C4-2B (cell line): ENCODE measurements around the gene CPHXL.

Source experiments
- H3K27ac ChIP-seq: fragments of 450-650 bp; 2 replicates; pipeline ENCODE4 v1.5.1; 2017
- CTCF ChIP-seq: fragments of 450-650 bp; conservative IDR thresholded peaks from 2 replicates; pipeline ENCODE4 v1.5.1; 2017; ENCODE audit warnings: mild to moderate bottlenecking
- ZFX ChIP-seq: fragments of 450-650 bp; IDR thresholded peaks from 2 replicates; pipeline ENCODE4 v1.6.1; 2017

The CPHXL gene

GRCh38 chr16:75742424-75743047 is 16.2 kb upstream of the CPHXL start:
- no peak overlapping the region for H3K27ac ChIP-seq
- TF ChIP-seq ZFX (no peak), CTCF (no peak)

GRCh38 chr16:75733305-75734211 is 7.3 kb upstream of the CPHXL start:
- H3K27ac ChIP-seq, result peak overlapping the region; percentile 51; the same call in 1 of the 2 replicates
- no peak for TF ChIP-seq ZFX
- no peak for TF ChIP-seq CTCF

- peak overlapping the region; percentile 51; the same call in 1 of the 2 replicates for H3K27ac ChIP-seq
- TF ChIP-seq CTCF, result no peak
- no peak for TF ChIP-seq ZFX
Observed at GRCh38 chr16:75732871-75733270, 6.6 kb upstream of the CPHXL start.

- no peak for TF ChIP-seq CTCF
- no peak for TF ChIP-seq ZFX
- H3K27ac ChIP-seq, result no peak overlapping the region
Observed at GRCh38 chr16:75727221-75727620, 931 bp upstream of the CPHXL start.

GRCh38 chr16:75718452-75718851 is 7.8 kb downstream of the CPHXL start:
- no peak overlapping the region for H3K27ac ChIP-seq
- no peak for TF ChIP-seq CTCF
- TF ChIP-seq ZFX, result no peak

- no peak overlapping the region for H3K27ac ChIP-seq
- TF ChIP-seq CTCF (no peak), ZFX (no peak)
Observed at GRCh38 chr16:75714661-75715060, 11.6 kb downstream of the CPHXL start.

GRCh38 chr16:75710344-75710743 is 15.9 kb downstream of the CPHXL start:
- TF ChIP-seq ZFX (no peak), CTCF (no peak)
- no peak overlapping the region for H3K27ac ChIP-seq
